ENCODE measurements around the gene MYO5A.

The MYO5A gene

DNA sequence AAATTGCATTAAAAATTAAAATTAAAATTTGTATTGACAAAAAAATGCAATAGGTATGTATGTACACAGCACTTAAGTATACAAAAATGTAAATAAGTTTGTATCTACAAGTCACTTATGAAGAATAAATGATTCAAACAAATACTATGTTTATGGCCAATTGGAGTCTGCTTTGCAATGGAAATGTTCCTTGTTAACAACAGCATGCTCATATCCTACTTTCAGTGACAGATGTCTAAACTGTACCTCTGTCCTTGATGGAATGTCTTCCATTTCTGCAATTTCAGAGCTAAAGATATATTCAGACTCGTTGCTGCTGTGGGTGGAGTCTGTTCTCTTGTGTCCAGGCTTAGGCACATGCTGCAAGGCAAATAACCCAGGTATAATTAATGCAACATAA lies 169.0 kb downstream of the MYO5A start:
- Histone ChIP-seq H3K4me3 (ENCODE audit: insufficient read depth, low read depth, low read length) (no peak overlapping the region), H3K4me1 (ENCODE audit: control insufficient read depth, insufficient read depth, low read length) (no peaks in the 10 kb centered on the region), H3K27me3 (ENCODE audit: control insufficient read depth, insufficient read depth, low read length, poor library complexity, severe bottlenecking) (no peaks in the 10 kb centered on the region), H3K36me3 (ENCODE audit: control insufficient read depth, insufficient read depth, low read length) (no peaks in the 10 kb centered on the region), H3K9me3 (ENCODE audit: control insufficient read depth, low read length) (no peaks in the 10 kb centered on the region), H3K27ac (ENCODE audit: insufficient read depth, low read depth, low read length, poor library complexity, severe bottlenecking) (no peak overlapping the region)
- 100% methylated on average over 1 of the region's 1 CpG for WGBS, 2 experiments

DNA sequence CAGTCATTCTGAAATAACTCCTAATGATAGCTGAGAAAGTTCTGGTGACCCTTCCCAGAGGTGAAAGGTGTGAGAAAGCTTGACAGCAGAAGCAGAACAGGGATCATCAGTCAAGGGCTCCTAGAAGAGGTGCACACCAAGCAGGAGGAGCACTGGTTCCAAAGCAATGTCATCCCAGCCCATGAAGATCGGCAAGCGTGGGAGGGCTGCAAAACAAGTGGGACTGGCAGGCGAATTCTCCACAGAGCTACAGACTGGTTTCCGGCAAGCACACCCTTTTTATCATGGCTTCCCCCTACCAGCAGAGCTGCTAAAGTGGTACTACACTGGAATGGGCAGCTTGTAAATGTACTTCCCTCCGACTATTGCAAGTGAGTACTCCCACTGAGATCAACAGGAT lies 170.7 kb downstream of the MYO5A start:
- Histone ChIP-seq H3K27me3 (ENCODE audit: control insufficient read depth, insufficient read depth, low read length, poor library complexity, severe bottlenecking) (no peaks in the 10 kb centered on the region), H3K4me1 (ENCODE audit: control insufficient read depth, insufficient read depth, low read length) (no peaks in the 10 kb centered on the region), H3K4me3 (ENCODE audit: insufficient read depth, low read depth, low read length) (no peak overlapping the region), H3K9me3 (ENCODE audit: control insufficient read depth, low read length) (no peaks in the 10 kb centered on the region), H3K36me3 (ENCODE audit: control insufficient read depth, insufficient read depth, low read length) (no peaks in the 10 kb centered on the region), H3K27ac (ENCODE audit: insufficient read depth, low read depth, low read length, poor library complexity, severe bottlenecking) (no peak overlapping the region)
- WGBS, 2 experiments: 93 to 94% methylated on average over 5 of the region's 5 CpGs

DNA sequence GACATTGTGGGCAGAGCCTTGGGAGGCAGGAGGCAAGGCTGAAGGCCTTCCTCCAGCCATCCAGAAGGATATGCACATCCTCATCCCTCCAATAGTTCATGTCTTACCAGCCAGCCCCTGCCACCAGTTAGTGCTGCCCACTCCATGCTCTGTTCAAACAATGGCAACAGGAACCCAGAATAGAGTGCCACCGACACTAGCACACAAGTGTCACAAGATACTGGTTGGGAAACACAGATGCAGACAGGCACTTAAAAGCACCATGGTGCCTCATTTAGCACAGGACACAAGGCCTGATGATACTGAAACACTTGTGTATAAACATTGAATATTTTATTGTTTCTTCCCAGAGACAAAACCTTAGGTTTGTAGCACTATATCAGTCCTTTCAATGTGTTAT lies 176.6 kb downstream of the MYO5A start:
- Histone ChIP-seq H3K27ac (ENCODE audit: insufficient read depth, low read depth, low read length, poor library complexity, severe bottlenecking) (no peak overlapping the region), H3K27me3 (ENCODE audit: control insufficient read depth, insufficient read depth, low read length, poor library complexity, severe bottlenecking) (no peaks in the 10 kb centered on the region), H3K36me3 (ENCODE audit: control insufficient read depth, insufficient read depth, low read length) (no peaks in the 10 kb centered on the region), H3K9me3 (ENCODE audit: control insufficient read depth, low read length) (no peaks in the 10 kb centered on the region), H3K4me1 (ENCODE audit: control insufficient read depth, insufficient read depth, low read length) (no peaks in the 10 kb centered on the region), H3K4me3 (ENCODE audit: insufficient read depth, low read depth, low read length) (no peak overlapping the region)
- WGBS, 2 experiments: 97 to 98% methylated on average over 1 of the region's 1 CpG

DNA sequence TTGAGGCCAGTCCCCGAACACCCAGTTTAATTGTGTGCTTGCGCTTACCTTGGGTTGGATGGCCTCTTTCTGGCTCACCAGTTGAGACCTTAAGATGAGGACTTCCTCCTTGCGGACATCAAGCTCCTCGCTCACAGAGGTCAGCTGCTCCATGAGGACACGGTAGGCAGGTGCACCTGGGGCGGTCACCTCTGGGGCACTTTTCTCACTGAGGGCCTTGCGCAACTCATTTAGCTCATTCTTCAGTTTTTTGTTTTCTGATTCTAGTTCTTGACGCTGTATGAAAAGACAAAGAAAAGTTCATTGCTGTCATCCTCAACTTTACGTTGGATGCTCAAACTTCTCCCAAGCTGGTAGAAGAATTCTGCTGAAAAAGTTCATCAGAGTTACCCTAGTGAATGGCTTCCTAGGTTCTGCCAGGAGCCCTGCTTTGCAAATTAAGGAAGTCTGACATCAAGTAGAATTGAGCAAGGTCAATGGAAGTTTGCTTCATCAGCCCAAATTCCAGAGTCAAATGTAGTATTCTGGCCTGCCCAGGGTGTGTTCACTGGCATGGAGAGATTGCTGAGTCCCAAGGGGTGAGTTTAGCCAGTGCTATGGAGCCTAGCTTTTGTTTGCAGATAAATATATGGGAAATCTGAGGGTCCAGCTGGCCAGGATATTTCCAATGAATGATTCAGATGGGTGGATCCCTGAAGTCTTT lies 177.3 kb downstream of the MYO5A start:
- no peak overlapping the region for H3K27ac ChIP-seq (ENCODE audit: insufficient read depth, low read depth, low read length, poor library complexity, severe bottlenecking)
- no peaks in the 10 kb centered on the region for H3K27me3 ChIP-seq (ENCODE audit: control insufficient read depth, insufficient read depth, low read length, poor library complexity, severe bottlenecking)
- H3K9me3 ChIP-seq (ENCODE audit: control insufficient read depth, low read length): no peaks in the 10 kb centered on the region
- H3K4me3 ChIP-seq (ENCODE audit: insufficient read depth, low read depth, low read length): no peak overlapping the region
- no peaks in the 10 kb centered on the region for H3K36me3 ChIP-seq (ENCODE audit: control insufficient read depth, insufficient read depth, low read length)
- 95 to 98% methylated on average over 9 of the region's 9 CpGs for WGBS, 2 experiments
- H3K4me1 ChIP-seq (ENCODE audit: control insufficient read depth, insufficient read depth, low read length): no peaks in the 10 kb centered on the region

DNA sequence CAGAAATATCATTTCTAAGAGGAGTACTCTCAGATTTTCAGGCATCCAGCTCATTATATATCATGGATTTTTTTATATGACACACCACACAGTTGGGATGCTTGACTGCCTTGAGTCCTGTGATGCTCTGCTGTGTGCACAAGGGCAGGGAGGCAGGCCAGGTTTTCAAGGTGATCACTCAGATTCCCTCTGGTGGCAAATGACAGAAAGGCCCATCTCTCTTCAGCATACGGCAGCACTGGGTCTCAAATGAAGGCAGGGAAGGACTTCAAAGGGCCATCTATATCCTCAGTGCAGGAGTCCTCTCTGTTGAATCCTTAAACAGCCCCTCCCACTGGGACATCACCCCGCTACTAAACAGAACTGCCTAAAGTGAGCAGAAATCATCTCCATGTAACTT lies 178.3 kb downstream of the MYO5A start:
- WGBS, 2 experiments: 84 to 91% methylated on average over 2 of the region's 2 CpGs
- Histone ChIP-seq H3K4me3 (ENCODE audit: insufficient read depth, low read depth, low read length) (no peak overlapping the region), H3K36me3 (ENCODE audit: control insufficient read depth, insufficient read depth, low read length) (no peaks in the 10 kb centered on the region), H3K27ac (ENCODE audit: insufficient read depth, low read depth, low read length, poor library complexity, severe bottlenecking) (no peak overlapping the region), H3K4me1 (ENCODE audit: control insufficient read depth, insufficient read depth, low read length) (no peaks in the 10 kb centered on the region), H3K27me3 (ENCODE audit: control insufficient read depth, insufficient read depth, low read length, poor library complexity, severe bottlenecking) (no peaks in the 10 kb centered on the region), H3K9me3 (ENCODE audit: control insufficient read depth, low read length) (no peaks in the 10 kb centered on the region)

DNA sequence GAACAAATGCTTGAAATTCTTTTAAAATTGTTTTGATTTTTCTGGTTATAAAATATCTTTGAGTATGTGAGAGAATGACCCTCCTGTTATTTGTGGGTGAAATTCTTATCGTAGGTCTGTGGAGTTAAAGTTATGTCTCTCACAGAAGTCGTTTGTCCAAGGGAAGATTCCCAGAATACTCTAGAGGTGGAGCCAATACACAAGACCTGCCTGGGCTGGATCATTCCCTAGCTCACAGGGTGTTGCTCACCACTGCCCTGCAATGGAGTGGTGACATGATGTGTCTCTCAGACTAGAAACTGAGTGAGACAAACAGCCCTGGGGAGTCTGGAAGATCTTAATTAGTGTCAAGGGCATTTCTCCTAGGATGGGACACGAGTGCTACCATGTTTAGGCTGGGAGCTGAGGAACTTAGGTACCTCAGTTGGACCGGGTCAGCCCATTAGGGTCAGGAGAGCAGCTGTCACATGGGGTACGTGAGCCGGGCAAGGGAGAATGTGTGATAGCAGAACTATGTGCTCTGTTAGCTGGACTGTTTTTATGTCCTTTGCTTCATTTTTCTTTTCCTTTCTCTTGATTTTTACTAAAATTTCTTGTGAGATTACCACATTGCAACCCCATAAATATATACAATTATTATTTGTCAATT lies 179.5 kb downstream of the MYO5A start:
- WGBS, 2 experiments: 88 to 92% methylated on average over 6 of the region's 6 CpGs
- Histone ChIP-seq H3K27ac (ENCODE audit: insufficient read depth, low read depth, low read length, poor library complexity, severe bottlenecking) (no peak overlapping the region), H3K4me3 (ENCODE audit: insufficient read depth, low read depth, low read length) (no peak overlapping the region), H3K9me3 (ENCODE audit: control insufficient read depth, low read length) (no peaks in the 10 kb centered on the region), H3K4me1 (ENCODE audit: control insufficient read depth, insufficient read depth, low read length) (no peaks in the 10 kb centered on the region), H3K27me3 (ENCODE audit: control insufficient read depth, insufficient read depth, low read length, poor library complexity, severe bottlenecking) (no peaks in the 10 kb centered on the region), H3K36me3 (ENCODE audit: control insufficient read depth, insufficient read depth, low read length) (no peaks in the 10 kb centered on the region)

DNA sequence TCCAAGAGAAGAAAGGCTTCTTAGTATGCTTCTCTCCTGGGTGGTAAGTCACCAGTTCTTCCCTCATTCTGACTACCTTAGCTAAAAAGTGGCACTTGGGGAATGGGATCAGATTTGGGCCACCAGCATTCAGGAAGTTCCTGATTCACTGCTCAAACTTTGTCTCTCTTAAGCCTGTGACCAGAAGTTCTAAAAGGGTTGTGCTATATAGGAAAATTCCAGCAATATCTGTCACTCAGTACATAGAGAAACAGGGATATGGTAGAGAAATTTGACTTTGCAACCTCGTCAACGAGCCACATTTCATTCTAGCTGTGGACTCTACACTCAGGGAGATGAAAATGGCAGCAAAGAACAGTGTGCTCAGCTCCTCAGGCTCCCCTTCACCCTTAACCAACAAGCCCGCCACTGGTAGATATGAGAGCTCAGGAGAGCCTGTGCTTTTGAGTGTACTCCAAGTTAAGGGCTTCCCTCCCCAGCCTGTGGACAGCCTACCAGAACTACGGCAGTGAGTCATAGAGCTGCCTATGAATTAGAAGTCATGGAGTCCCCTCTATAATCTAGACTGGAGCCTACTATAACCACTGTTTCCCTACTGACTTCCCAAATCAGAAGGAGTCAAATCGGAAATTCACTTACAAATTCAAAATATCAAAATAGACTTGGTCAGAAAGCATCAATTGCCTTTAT lies 180.5 kb downstream of the MYO5A start:
- no peaks in the 10 kb centered on the region for H3K36me3 ChIP-seq (ENCODE audit: control insufficient read depth, insufficient read depth, low read length)
- no peaks in the 10 kb centered on the region for H3K9me3 ChIP-seq (ENCODE audit: control insufficient read depth, low read length)
- H3K27me3 ChIP-seq (ENCODE audit: control insufficient read depth, insufficient read depth, low read length, poor library complexity, severe bottlenecking): no peaks in the 10 kb centered on the region
- no peak overlapping the region for H3K27ac ChIP-seq (ENCODE audit: insufficient read depth, low read depth, low read length, poor library complexity, severe bottlenecking)
- H3K4me1 ChIP-seq (ENCODE audit: control insufficient read depth, insufficient read depth, low read length): no peaks in the 10 kb centered on the region
- no peak overlapping the region for H3K4me3 ChIP-seq (ENCODE audit: insufficient read depth, low read depth, low read length)
- 91 to 94% methylated on average over 5 of the region's 5 CpGs for WGBS, 2 experiments

DNA sequence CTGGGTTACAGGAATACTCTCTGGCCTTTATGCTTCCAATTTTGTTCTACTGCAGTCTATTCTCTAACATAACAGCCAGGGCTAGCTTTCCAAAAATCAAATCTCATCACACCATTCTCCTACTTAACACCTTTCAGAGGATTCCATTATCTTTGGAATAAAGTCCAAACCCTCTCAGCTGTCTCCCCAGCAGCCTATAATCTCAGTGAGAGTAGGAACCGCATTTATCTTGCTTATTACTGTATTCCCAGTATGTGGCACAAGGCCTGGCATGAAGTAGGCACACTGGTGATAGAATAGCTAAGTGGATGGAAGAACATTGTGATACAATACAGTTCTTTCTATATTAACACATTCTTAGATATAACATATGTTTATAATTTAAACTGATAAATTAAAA lies 184.1 kb downstream of the MYO5A start:
- WGBS, 2 experiments: 75% methylated on average over 1 of the region's 1 CpG; no CpG with 5 or more reads in 1 of the 2 experiments
- H3K4me3 ChIP-seq (ENCODE audit: insufficient read depth, low read depth, low read length): no peak overlapping the region
- H3K27ac ChIP-seq (ENCODE audit: insufficient read depth, low read depth, low read length, poor library complexity, severe bottlenecking): no peak overlapping the region

DNA sequence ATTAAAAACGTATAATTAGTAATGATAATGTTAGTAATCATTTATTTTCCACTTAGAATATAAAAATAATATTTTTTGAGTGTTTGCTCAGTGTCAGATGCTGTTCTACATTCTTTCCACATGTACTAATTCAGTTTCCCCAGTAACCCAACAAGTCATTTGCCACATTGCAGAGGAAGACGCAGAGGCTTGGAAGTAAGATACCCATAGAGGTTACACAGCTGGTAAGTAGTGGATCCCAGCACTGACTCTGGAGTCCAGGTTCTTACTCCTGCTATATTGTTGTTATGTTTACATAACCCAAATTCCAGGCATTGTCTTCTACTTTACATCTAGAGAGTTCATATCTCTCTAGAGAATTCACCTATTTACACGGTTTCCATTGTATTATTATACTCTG lies 184.8 kb downstream of the MYO5A start:
- Histone ChIP-seq H3K9me3 (ENCODE audit: control insufficient read depth, low read length) (no peaks in the 10 kb centered on the region), H3K4me1 (ENCODE audit: control insufficient read depth, insufficient read depth, low read length) (no peaks in the 10 kb centered on the region), H3K36me3 (ENCODE audit: control insufficient read depth, insufficient read depth, low read length) (no peaks in the 10 kb centered on the region), H3K27ac (ENCODE audit: insufficient read depth, low read depth, low read length, poor library complexity, severe bottlenecking) (no peak overlapping the region), H3K4me3 (ENCODE audit: insufficient read depth, low read depth, low read length) (no peak overlapping the region), H3K27me3 (ENCODE audit: control insufficient read depth, insufficient read depth, low read length, poor library complexity, severe bottlenecking) (no peaks in the 10 kb centered on the region)
- WGBS, 2 experiments: 86 to 88% methylated on average over 2 of the region's 3 CpGs

More for the DNA sequence above, 184.1 kb downstream of the MYO5A start:
- no peaks in the 10 kb centered on the region for H3K36me3 ChIP-seq (ENCODE audit: control insufficient read depth, insufficient read depth, low read length)
- no peaks in the 10 kb centered on the region for H3K27me3 ChIP-seq (ENCODE audit: control insufficient read depth, insufficient read depth, low read length, poor library complexity, severe bottlenecking)
- no peaks in the 10 kb centered on the region for H3K9me3 ChIP-seq (ENCODE audit: control insufficient read depth, low read length)
- no peaks in the 10 kb centered on the region for H3K4me1 ChIP-seq (ENCODE audit: control insufficient read depth, insufficient read depth, low read length)

DNA sequence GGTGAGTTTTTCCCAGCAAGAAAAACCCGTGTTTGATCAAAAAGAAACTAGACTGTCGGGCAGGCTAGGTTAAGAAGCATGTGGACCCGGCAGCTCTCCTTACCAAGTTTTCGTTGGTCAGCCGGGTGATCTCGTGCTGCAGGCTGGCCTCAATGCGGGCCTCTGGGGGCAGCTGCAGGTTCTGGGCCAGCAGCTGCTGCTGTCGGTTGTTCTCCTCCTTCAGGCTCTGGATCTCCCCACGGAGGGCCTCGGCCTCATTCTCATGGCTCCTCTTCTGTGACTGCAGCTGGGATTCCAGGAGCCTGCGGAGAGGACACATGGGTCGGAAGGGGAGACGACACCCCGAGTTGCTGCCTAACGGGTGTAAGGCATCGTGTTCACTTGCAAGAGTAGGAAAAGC lies 188.6 kb downstream of the MYO5A start:
- Histone ChIP-seq H3K27ac (ENCODE audit: insufficient read depth, low read depth, low read length, poor library complexity, severe bottlenecking) (no peak overlapping the region), H3K9me3 (ENCODE audit: control insufficient read depth, low read length) (no peaks in the 10 kb centered on the region)
- WGBS, 2 experiments: 92 to 95% methylated on average over 16 of the region's 16 CpGs

More for the DNA sequence above, 188.6 kb downstream of the MYO5A start:
- Histone ChIP-seq H3K27me3 (ENCODE audit: control insufficient read depth, insufficient read depth, low read length, poor library complexity, severe bottlenecking) (no peaks in the 10 kb centered on the region), H3K4me3 (ENCODE audit: insufficient read depth, low read depth, low read length) (no peak overlapping the region), H3K4me1 (ENCODE audit: control insufficient read depth, insufficient read depth, low read length) (no peaks in the 10 kb centered on the region), H3K36me3 (ENCODE audit: control insufficient read depth, insufficient read depth, low read length) (no peaks in the 10 kb centered on the region)
